Measurements from ENCODE around the gene ANKS4B.

The ANKS4B gene

GRCh38 chr16:21302454-21302853, 69.0 kb downstream of the ANKS4B start:
- no peak for DNase-seq

GRCh38 chr16:21302898-21303528, 69.5 kb downstream of the ANKS4B start:
- DNase-seq: no peak

Data from CD4-positive, alpha-beta T cell treated with Interleukin-17A for 1 hour (primary cell).